Breast epithelium (tissue), 3 donors: Measurements from ENCODE around the gene RAP2B.

Source experiments
- CTCF ChIP-seq, 3 donors: fragments of 450-650 bp; IDR thresholded peaks; one replicate each; pipeline ENCODE4 v1.5.1; 2016 to 2017; ENCODE audit warnings: antibody characterized with exemption in 3 of 3, mild to moderate bottlenecking in 3 of 3, moderate library complexity in 3 of 3
- POLR2A ChIP-seq: fragments of 450-650 bp; IDR thresholded peaks from one replicate; pipeline ENCODE4 v1.6.1; 2016; ENCODE audit warnings: antibody characterized with exemption, mild to moderate bottlenecking, moderate library complexity
- POLR2AphosphoS5 ChIP-seq, 3 donors: sonication (generic); formaldehyde crosslinking; IDR thresholded peaks; one replicate each; pipeline ENCODE4 v1.6.1; 2017; ENCODE audit warnings: antibody characterized with exemption in 3 of 3

GRCh38 chr3:153115326-153115725 is 46.7 kb upstream of the RAP2B start:
- TF ChIP-seq POLR2A, result no peak
- TF ChIP-seq CTCF (IDR thresholded peaks at IDR 0.05), result no peak
- TF ChIP-seq POLR2AphosphoS5 (IDR thresholded peaks at IDR 0.05), result no peak
